Ascending aorta (tissue), 2 donors: ENCODE results near the gene UQCRC1. TPM values are rescaled to one million over a fixed set of nuclear protein-coding genes. Genes with fewer than 3 reads are reported as not detected.
"Not testable (repeated sequence)": the region's sequence is repeated elsewhere in the genome, so short reads cannot be mapped to it uniquely, and the experiment has no call there.

Experiments
- DNase-seq, 2 donors: peaks; one replicate each; pipeline ENCODE4 v3.0.0-alpha.2; 2019; ENCODE audit warnings: low spot score in 2 of 2
- H3K27ac ChIP-seq, 2 donors: fragments of 200-600 bp; sonication (generic); one replicate each; pipeline ENCODE4 v1.5.1; 2016 to 2017; ENCODE audit warnings: mild to moderate bottlenecking in 1 of 2
- H3K27me3 ChIP-seq: fragments of 200-600 bp; sonication (generic); one replicate; pipeline ENCODE4 v1.5.1; 2017
- H3K36me3 ChIP-seq, 2 donors: fragments of 200-600 bp; sonication (generic); one replicate each; pipeline ENCODE4 v1.5.1; 2016
- H3K4me1 ChIP-seq, 2 donors: fragments of 200-600 bp; sonication (generic); one replicate each; pipeline ENCODE4 v1.5.1; 2016 to 2017; ENCODE audit warnings: mild to moderate bottlenecking in 1 of 2
- H3K4me3 ChIP-seq, 2 donors: fragments of 200-600 bp; sonication (generic); one replicate each; pipeline ENCODE4 v1.5.1; 2016 to 2017; ENCODE audit warnings: mild to moderate bottlenecking in 1 of 2
- H3K9me3 ChIP-seq, 2 donors: fragments of 200-600 bp; sonication (generic); one replicate each; pipeline ENCODE4 v1.5.1; 2016
- intact Hi-C: fragments of 100-400 bp; cut with DNase I; formaldehyde crosslinking; loops from one replicate; pipeline ENCODE4 v1.15.1; 2023
- total RNA-seq: library from RNA; depleted of rRNA; stranded (reverse); fragments of >200 nt; gene quantifications from one replicate; pipeline ENCODE4 v1.1.0, GENCODE V29; 2016
- TF ChIP-seq, protein P1 (sequence below), 3 experiments: fragments of 200-600 bp in 2 of 3; fragments of 450-650 bp in 1 of 3; sonication (generic) in 2 of 3; IDR thresholded peaks; one replicate each; pipeline ENCODE4 v1.5.1; 2016 to 2019; ENCODE audit warnings: antibody characterized with exemption in 3 of 3, mild to moderate bottlenecking in 1 of 3, moderate library complexity in 1 of 3

Gene UQCRC1
- total RNA-seq, 1 donor from 2014 or later = 193 TPM

DNA sequence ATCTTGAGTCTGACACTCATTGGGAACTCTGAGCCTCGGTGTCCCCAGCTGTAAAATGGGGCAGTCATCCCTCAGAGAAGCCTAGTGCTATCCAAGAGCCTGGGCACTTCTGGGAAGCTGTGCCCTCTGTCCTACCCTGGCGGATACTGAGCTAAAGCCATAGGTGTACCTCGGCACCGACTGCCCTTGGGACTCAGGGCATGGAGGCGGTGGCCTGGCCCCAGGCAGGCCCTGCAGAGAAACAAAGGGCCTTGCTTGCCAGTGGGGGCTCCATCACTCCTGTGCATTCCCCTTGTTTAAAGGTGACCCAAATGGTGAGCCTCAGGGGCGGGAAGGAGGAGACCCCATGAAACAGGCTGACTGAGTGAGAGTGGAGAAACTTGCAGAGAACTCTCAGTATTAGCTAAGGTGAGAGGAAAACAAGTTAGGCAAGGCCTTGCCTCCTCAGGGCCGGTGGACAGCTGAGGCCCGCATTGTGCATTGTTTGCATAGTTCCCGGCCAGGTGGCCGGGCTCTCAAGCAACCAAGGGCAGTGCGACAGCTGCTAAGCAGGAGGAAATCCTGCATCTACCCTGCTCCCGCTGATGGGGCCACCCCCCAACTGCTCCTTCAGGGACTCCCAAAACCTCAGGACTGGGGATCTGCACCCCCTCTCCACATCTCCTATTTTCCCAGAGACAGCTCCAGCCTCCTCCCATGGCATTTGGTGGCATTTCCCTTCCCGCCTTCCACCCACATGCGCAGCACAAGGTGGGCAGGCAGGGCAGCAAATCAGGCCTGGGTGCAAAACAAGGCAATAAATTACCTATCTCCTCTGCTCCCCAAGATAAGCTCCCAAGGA is 57.1 kb downstream of the UQCRC1 start:
- H3K9me3 ChIP-seq = no peaks in the 10 kb centered on the region
- H3K27me3 ChIP-seq = no peaks in the 10 kb centered on the region
- H3K36me3 ChIP-seq = peaks cover 0 to 13% of the 10 kb centered on the region in 2 donors
- H3K4me1 ChIP-seq = peaks cover 3 to 9% of the 10 kb centered on the region in 2 donors
- TF ChIP-seq, protein P1, sequence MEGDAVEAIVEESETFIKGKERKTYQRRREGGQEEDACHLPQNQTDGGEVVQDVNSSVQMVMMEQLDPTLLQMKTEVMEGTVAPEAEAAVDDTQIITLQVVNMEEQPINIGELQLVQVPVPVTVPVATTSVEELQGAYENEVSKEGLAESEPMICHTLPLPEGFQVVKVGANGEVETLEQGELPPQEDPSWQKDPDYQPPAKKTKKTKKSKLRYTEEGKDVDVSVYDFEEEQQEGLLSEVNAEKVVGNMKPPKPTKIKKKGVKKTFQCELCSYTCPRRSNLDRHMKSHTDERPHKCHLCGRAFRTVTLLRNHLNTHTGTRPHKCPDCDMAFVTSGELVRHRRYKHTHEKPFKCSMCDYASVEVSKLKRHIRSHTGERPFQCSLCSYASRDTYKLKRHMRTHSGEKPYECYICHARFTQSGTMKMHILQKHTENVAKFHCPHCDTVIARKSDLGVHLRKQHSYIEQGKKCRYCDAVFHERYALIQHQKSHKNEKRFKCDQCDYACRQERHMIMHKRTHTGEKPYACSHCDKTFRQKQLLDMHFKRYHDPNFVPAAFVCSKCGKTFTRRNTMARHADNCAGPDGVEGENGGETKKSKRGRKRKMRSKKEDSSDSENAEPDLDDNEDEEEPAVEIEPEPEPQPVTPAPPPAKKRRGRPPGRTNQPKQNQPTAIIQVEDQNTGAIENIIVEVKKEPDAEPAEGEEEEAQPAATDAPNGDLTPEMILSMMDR (IDR thresholded peaks at IDR 0.05) = no peak
- DNase-seq = no peak
- intact Hi-C loops = no loop called here
- no peak overlapping the region for H3K27ac ChIP-seq
- no peak overlapping the region for H3K4me3 ChIP-seq

DNA sequence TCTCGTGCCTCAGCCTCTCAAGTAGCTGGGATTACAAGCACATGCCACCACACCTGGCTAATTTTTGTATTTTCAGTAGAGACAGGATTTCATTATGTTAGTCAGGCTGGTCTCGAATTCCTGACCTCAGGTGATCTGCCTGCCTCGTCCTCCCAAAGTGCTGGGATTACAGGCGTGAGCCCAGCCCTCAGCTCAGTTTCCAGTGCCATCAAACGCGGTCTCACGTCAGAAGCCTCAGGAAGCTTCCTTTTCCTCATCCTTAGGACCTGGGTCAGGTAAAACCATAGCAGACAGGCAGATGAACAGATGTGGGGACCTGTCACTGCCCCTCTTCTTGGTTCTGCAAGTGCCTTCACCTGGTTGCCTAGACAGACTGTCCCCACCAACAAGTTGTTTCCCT is 57.8 kb downstream of the UQCRC1 start:
- DNase-seq, H3K27ac ChIP-seq, H3K9me3 ChIP-seq, intact Hi-C loops, H3K27me3 ChIP-seq, H3K4me1 ChIP-seq, H3K4me3 ChIP-seq: not testable (repeated sequence)
- H3K36me3 ChIP-seq = peaks cover 0 to 16% of the 10 kb centered on the region in 2 donors

Other genes with a start within 250 kb of the UQCRC1 start
- gene FBXW12, start 237.4 kb downstream of the UQCRC1 start, total RNA-seq = not detected
- 160 TPM for gene PLXNB1, start 179.6 kb downstream of the UQCRC1 start, total RNA-seq
- gene CCDC51, start 169.5 kb downstream of the UQCRC1 start, total RNA-seq = 19.3 TPM
- gene TMA7, start 169.4 kb downstream of the UQCRC1 start, total RNA-seq = 142 TPM
- 9.0 TPM for gene ATRIP, start 162.9 kb downstream of the UQCRC1 start, total RNA-seq
- gene SHISA5, start 105.5 kb downstream of the UQCRC1 start, total RNA-seq = 218 TPM
- 3.7 TPM for gene PFKFB4, start 52.8 kb downstream of the UQCRC1 start, total RNA-seq
- gene UCN2, start 45.9 kb downstream of the UQCRC1 start, total RNA-seq = not detected
- gene COL7A1, start 14.3 kb downstream of the UQCRC1 start, total RNA-seq = 22.2 TPM
- not detected for gene TMEM89, start 12.1 kb upstream of the UQCRC1 start, total RNA-seq
- gene SLC26A6, start 25.8 kb upstream of the UQCRC1 start, total RNA-seq = 28.1 TPM
- gene CELSR3, start 53.2 kb upstream of the UQCRC1 start, total RNA-seq = 2.6 TPM
- 102 TPM for gene NCKIPSD, start 76.3 kb upstream of the UQCRC1 start, total RNA-seq
- 101 TPM for gene IP6K2, start 107.6 kb upstream of the UQCRC1 start, total RNA-seq
- gene PRKAR2A, start 238.2 kb upstream of the UQCRC1 start, total RNA-seq = 148 TPM